Naive B cell (primary cell): ENCODE data around the gene MRAP. TPM values are rescaled to one million over a fixed set of nuclear protein-coding genes. Genes with fewer than 3 reads are reported as not detected.

Source experiments
- ATAC-seq, 2 donors: fragments of 150-1000 bp; cut with Tn5 transposase; 2 replicates each; pipeline ENCODE4 v1.10.0; 2021; ENCODE audit warnings: low read depth in 2 of 2, mild to moderate bottlenecking in 2 of 2, moderate library complexity in 2 of 2
- DNase-seq: peaks from one replicate; pipeline ENCODE4 v3.0.0; 2022
- H3K27ac Mint-ChIP-seq, 6 donors: one replicate each; pipeline ENCODE4 v1.8.0; 2020 to 2022; ENCODE audit warnings: mild to moderate bottlenecking in 6 of 6, mixed read lengths in 6 of 6, moderate library complexity in 5 of 6, inconsistent platforms in 2 of 6
- H3K27me3 Mint-ChIP-seq, 3 donors: one replicate each; pipeline ENCODE4 v1.8.0; 2021 to 2022; ENCODE audit warnings: mixed read lengths in 3 of 3, mild to moderate bottlenecking in 1 of 3
- H3K36me3 Mint-ChIP-seq, 2 donors: one replicate each; pipeline ENCODE4 v1.8.0; 2020 to 2022; ENCODE audit warnings: mixed read lengths in 2 of 2, inconsistent platforms in 1 of 2, mild to moderate bottlenecking in 1 of 2
- H3K4me1 Mint-ChIP-seq, 3 donors: one replicate each; pipeline ENCODE4 v1.8.0; 2020 to 2022; ENCODE audit warnings: mixed read lengths in 3 of 3, inconsistent platforms in 1 of 3, mild to moderate bottlenecking in 1 of 3, moderate library complexity in 1 of 3
- H3K4me3 Mint-ChIP-seq, 8 donors: one replicate each; pipeline ENCODE4 v1.8.0; 2020 to 2022; ENCODE audit warnings: mild to moderate bottlenecking in 8 of 8, mixed read lengths in 8 of 8, moderate library complexity in 8 of 8, inconsistent platforms in 2 of 8
- H3K9me3 Mint-ChIP-seq, 7 donors: one replicate each; pipeline ENCODE4 v1.8.0; 2020 to 2022; ENCODE audit warnings: mixed read lengths in 7 of 7, mild to moderate bottlenecking in 5 of 7, inconsistent platforms in 2 of 7, moderate library complexity in 1 of 7
- polyA plus RNA-seq, 6 donors: library from polyadenylated mRNA; unstranded; fragments of 300-500 nt; fragmentation: Illumina TruSeq; gene quantifications; one replicate each; pipeline ENCODE4 v1.2.3, GENCODE V29; 2021; ENCODE audit warnings: low read depth in 6 of 6

Gene MRAP
- polyA plus RNA-seq, 6 donors from 2014 or later: not detected

GRCh38 chr21:32333953-32334673 is 35.5 kb downstream of the MRAP start:
- H3K9me3 Mint-ChIP-seq: peaks cover 0 to 5% (median 0%) of the 10 kb centered on the region in 7 donors
- ATAC-seq (no peak), DNase-seq (no peak)
- no peaks in the 10 kb centered on the region for H3K27me3 Mint-ChIP-seq
- peaks cover 6 to 10% (median 9%) of the 10 kb centered on the region in 3 donors for H3K4me1 Mint-ChIP-seq
- no peak overlapping the region for H3K27ac Mint-ChIP-seq
- H3K36me3 Mint-ChIP-seq: peaks cover 62 to 69% of the 10 kb centered on the region in 2 donors
- H3K4me3 Mint-ChIP-seq: no peak overlapping the region

- Mint-ChIP-seq H3K9me3 (peaks cover 0 to 5% (median 0%) of the 10 kb centered on the region in 7 donors), H3K4me3 (no peak overlapping the region), H3K4me1 (peaks cover 6 to 10% (median 9%) of the 10 kb centered on the region in 3 donors), H3K36me3 (peaks cover 64 to 68% of the 10 kb centered on the region in 2 donors), H3K27me3 (no peaks in the 10 kb centered on the region), H3K27ac (peak overlapping the region in 1 of 6 donors; percentile 63)
- ATAC-seq (no peak), DNase-seq (no peak)
Measured at GRCh38 chr21:32334980-32335531, 36.4 kb downstream of the MRAP start.

- Mint-ChIP-seq H3K4me3 (no peak overlapping the region), H3K27ac (peak overlapping the region in 1 of 6 donors; percentile 53), H3K36me3 (peaks cover 63 to 76% of the 10 kb centered on the region in 2 donors), H3K9me3 (peaks cover 0 to 5% (median 0%) of the 10 kb centered on the region in 7 donors), H3K4me1 (peaks cover 6 to 10% (median 9%) of the 10 kb centered on the region in 3 donors), H3K27me3 (no peaks in the 10 kb centered on the region)
- no peak for DNase-seq
- no peak for ATAC-seq
Measured at GRCh38 chr21:32335601-32336575, 37.2 kb downstream of the MRAP start.

GRCh38 chr21:32336711-32337110 is 38.1 kb downstream of the MRAP start:
- Mint-ChIP-seq H3K27me3 (no peaks in the 10 kb centered on the region), H3K9me3 (peaks cover 0 to 5% (median 0%) of the 10 kb centered on the region in 7 donors), H3K4me3 (peak overlapping the region in 1 of 8 donors; percentile 47), H3K27ac (no peak overlapping the region), H3K4me1 (peaks cover 6 to 10% (median 9%) of the 10 kb centered on the region in 3 donors), H3K36me3 (peaks cover 66 to 82% of the 10 kb centered on the region in 2 donors)
- ATAC-seq: no peak
- DNase-seq: no peak

- DNase-seq (no peak), ATAC-seq (no peak)
- Mint-ChIP-seq H3K36me3 (peaks cover 64 to 80% of the 10 kb centered on the region in 2 donors), H3K27me3 (no peaks in the 10 kb centered on the region), H3K4me1 (peaks cover 6 to 10% (median 9%) of the 10 kb centered on the region in 3 donors), H3K9me3 (peaks cover 0 to 5% (median 0%) of the 10 kb centered on the region in 7 donors), H3K27ac (peak overlapping the region in 1 of 6 donors; percentile 37), H3K4me3 (no peak overlapping the region)
Measured at GRCh38 chr21:32337206-32337605, 38.6 kb downstream of the MRAP start.

GRCh38 chr21:32338209-32338921 is 39.7 kb downstream of the MRAP start:
- H3K27me3 Mint-ChIP-seq: no peaks in the 10 kb centered on the region
- ATAC-seq: no peak
- H3K4me3 Mint-ChIP-seq: peak overlapping the region in 1 of 8 donors; percentile 52
- peaks cover 57 to 75% of the 10 kb centered on the region in 2 donors for H3K36me3 Mint-ChIP-seq
- H3K27ac Mint-ChIP-seq: peak overlapping the region in 2 of 6 donors; percentile 7 to 33
- H3K4me1 Mint-ChIP-seq: peaks cover 0 to 4% (median 3%) of the 10 kb centered on the region in 3 donors
- DNase-seq: no peak
- H3K9me3 Mint-ChIP-seq: no peaks in the 10 kb centered on the region

- Mint-ChIP-seq H3K9me3 (peaks cover 7 to 17% (median 12%) of the 10 kb centered on the region in 7 donors), H3K4me3 (no peak overlapping the region), H3K27me3 (no peaks in the 10 kb centered on the region), H3K27ac (no peak overlapping the region), H3K36me3 (peaks cover 57 to 79% of the 10 kb centered on the region in 2 donors), H3K4me1 (peaks cover 0 to 5% (median 2%) of the 10 kb centered on the region in 3 donors)
- ATAC-seq: no peak
- no peak for DNase-seq
Measured at GRCh38 chr21:32340863-32341848, 42.5 kb downstream of the MRAP start.

GRCh38 chr21:32346951-32347350 is 48.3 kb downstream of the MRAP start:
- peaks cover 0 to 3% (median 2%) of the 10 kb centered on the region in 3 donors for H3K4me1 Mint-ChIP-seq
- no peaks in the 10 kb centered on the region for H3K27me3 Mint-ChIP-seq
- peaks cover 52 to 54% of the 10 kb centered on the region in 2 donors for H3K36me3 Mint-ChIP-seq
- H3K9me3 Mint-ChIP-seq: peaks cover 7 to 17% (median 12%) of the 10 kb centered on the region in 7 donors
- no peak for DNase-seq
- H3K4me3 Mint-ChIP-seq: no peak overlapping the region
- H3K27ac Mint-ChIP-seq: no peak overlapping the region
- ATAC-seq: no peak

GRCh38 chr21:32347351-32347750 is 48.7 kb downstream of the MRAP start:
- DNase-seq (no peak), ATAC-seq (no peak)
- Mint-ChIP-seq H3K9me3 (peaks cover 7 to 17% (median 12%) of the 10 kb centered on the region in 7 donors), H3K27ac (no peak overlapping the region), H3K36me3 (peaks cover 55 to 58% of the 10 kb centered on the region in 2 donors), H3K4me3 (no peak overlapping the region), H3K27me3 (no peaks in the 10 kb centered on the region), H3K4me1 (peaks cover 0 to 3% (median 2%) of the 10 kb centered on the region in 3 donors)

GRCh38 chr21:32347977-32348376 is 49.3 kb downstream of the MRAP start:
- no peak for ATAC-seq

GRCh38 chr21:32348604-32349332 is 50.1 kb downstream of the MRAP start:
- H3K27me3 Mint-ChIP-seq: no peaks in the 10 kb centered on the region
- no peak for DNase-seq

More at GRCh38 chr21:32347977-32348376, 49.3 kb downstream of the MRAP start:
- Mint-ChIP-seq H3K27me3 (no peaks in the 10 kb centered on the region), H3K4me3 (no peak overlapping the region), H3K9me3 (peaks cover 7 to 17% (median 12%) of the 10 kb centered on the region in 7 donors), H3K4me1 (peaks cover 0 to 3% (median 2%) of the 10 kb centered on the region in 3 donors), H3K36me3 (peaks cover 54 to 59% of the 10 kb centered on the region in 2 donors), H3K27ac (no peak overlapping the region)
- DNase-seq: no peak

More at GRCh38 chr21:32348604-32349332, 50.1 kb downstream of the MRAP start:
- peaks cover 51 to 53% of the 10 kb centered on the region in 2 donors for H3K36me3 Mint-ChIP-seq
- H3K9me3 Mint-ChIP-seq: peaks cover 7 to 14% (median 12%) of the 10 kb centered on the region in 7 donors
- ATAC-seq: no peak
- H3K27ac Mint-ChIP-seq: peak overlapping the region in 1 of 6 donors; percentile 49
- no peak overlapping the region for H3K4me3 Mint-ChIP-seq
- peaks cover 0 to 3% (median 2%) of the 10 kb centered on the region in 3 donors for H3K4me1 Mint-ChIP-seq
